Dedifferentiated amniotic fluid mesenchymal stem cell (primary cell): ENCODE data around the gene CCDC40.
"Not testable (repeated sequence)": the region's sequence is repeated elsewhere in the genome, so short reads cannot be mapped to it uniquely, and the experiment has no call there.

ENCODE experiments used
- DNase-seq: peaks from one replicate; pipeline ENCODE4 v3.0.0-alpha.2; 2016; ENCODE audit errors: extremely low spot score

Gene CCDC40

GRCh38 chr17:80045703-80046102 is 9.3 kb downstream of the CCDC40 start:
- DNase-seq = no peak

- DNase-seq = not testable (repeated sequence)
Measured at GRCh38 chr17:80046709-80047108, 10.3 kb downstream of the CCDC40 start.

- DNase-seq = no peak
Measured at GRCh38 chr17:80047176-80047575, 10.7 kb downstream of the CCDC40 start.

GRCh38 chr17:80049986-80050385 is 13.5 kb downstream of the CCDC40 start:
- DNase-seq = no peak

GRCh38 chr17:80050706-80051105 is 14.3 kb downstream of the CCDC40 start:
- DNase-seq = no peak

- DNase-seq = no peak
Measured at GRCh38 chr17:80051681-80052080, 15.2 kb downstream of the CCDC40 start.

- no peak for DNase-seq
Measured at GRCh38 chr17:80053102-80053501, 16.7 kb downstream of the CCDC40 start.

- DNase-seq = no peak
Measured at GRCh38 chr17:80055597-80055996, 19.2 kb downstream of the CCDC40 start.

GRCh38 chr17:80058311-80058955 is 22.0 kb downstream of the CCDC40 start:
- DNase-seq = no peak

GRCh38 chr17:80060644-80061043 is 24.2 kb downstream of the CCDC40 start:
- DNase-seq = no peak

GRCh38 chr17:80061421-80061820 is 25.0 kb downstream of the CCDC40 start:
- DNase-seq = no peak

- DNase-seq = no peak
Measured at GRCh38 chr17:80063830-80064585, 27.6 kb downstream of the CCDC40 start.

GRCh38 chr17:80064696-80065095 is 28.3 kb downstream of the CCDC40 start:
- no peak for DNase-seq

- DNase-seq = no peak
Measured at GRCh38 chr17:80065478-80066170, 29.2 kb downstream of the CCDC40 start.

GRCh38 chr17:80067393-80067986 is 31.0 kb downstream of the CCDC40 start:
- no peak for DNase-seq

GRCh38 chr17:80068301-80069222 is 32.1 kb downstream of the CCDC40 start:
- peak; percentile 56 for DNase-seq

GRCh38 chr17:80070375-80071115 is 34.1 kb downstream of the CCDC40 start:
- no peak for DNase-seq

GRCh38 chr17:80071116-80071841 is 34.8 kb downstream of the CCDC40 start:
- no peak for DNase-seq

GRCh38 chr17:80072410-80072809 is 36.0 kb downstream of the CCDC40 start:
- DNase-seq = no peak

GRCh38 chr17:80080081-80080480 is 43.6 kb downstream of the CCDC40 start:
- no peak for DNase-seq
